Stimulated activated CD4-positive, alpha-beta T cell treated with anti-CD3 and anti-CD28 coated beads, Interleukin-4, amount 100 ng/mL, for 24 hours (primary cell): ENCODE results near the gene ASIC2.

Source experiments
- DNase-seq: peaks from one replicate; pipeline ENCODE4 v3.0.0-alpha.2; 2020

ASIC2 gene

GRCh38 chr17:33112763-33113162, 180.3 kb downstream of the ASIC2 start:
- no peak for DNase-seq

GRCh38 chr17:33109336-33110072, 183.6 kb downstream of the ASIC2 start:
- DNase-seq = no peak

- DNase-seq = no peak
Measured at GRCh38 chr17:33106525-33107165, 186.4 kb downstream of the ASIC2 start.

- DNase-seq = no peak
Measured at GRCh38 chr17:33105911-33106310, 187.2 kb downstream of the ASIC2 start.

- DNase-seq = no peak
Measured at GRCh38 chr17:33099906-33100305, 193.2 kb downstream of the ASIC2 start.

GRCh38 chr17:33099252-33099651, 193.8 kb downstream of the ASIC2 start:
- DNase-seq = no peak

- no peak for DNase-seq
Measured at GRCh38 chr17:33097411-33097810, 195.7 kb downstream of the ASIC2 start.

- DNase-seq = no peak
Measured at GRCh38 chr17:33096161-33096560, 196.9 kb downstream of the ASIC2 start.

- DNase-seq = no peak
Measured at GRCh38 chr17:33091271-33091670, 201.8 kb downstream of the ASIC2 start.

GRCh38 chr17:33090806-33091205, 202.3 kb downstream of the ASIC2 start:
- DNase-seq = no peak

- no peak for DNase-seq
Measured at GRCh38 chr17:33086878-33087277, 206.2 kb downstream of the ASIC2 start.

GRCh38 chr17:33086041-33086440, 207.1 kb downstream of the ASIC2 start:
- DNase-seq = no peak

GRCh38 chr17:33085256-33085655, 207.8 kb downstream of the ASIC2 start:
- no peak for DNase-seq

GRCh38 chr17:33084755-33085154, 208.3 kb downstream of the ASIC2 start:
- no peak for DNase-seq

- DNase-seq = no peak
Measured at GRCh38 chr17:33082529-33083173, 210.4 kb downstream of the ASIC2 start.

GRCh38 chr17:33080091-33080490, 213.0 kb downstream of the ASIC2 start:
- no peak for DNase-seq

- DNase-seq = no peak
Measured at GRCh38 chr17:33079201-33079600, 213.9 kb downstream of the ASIC2 start.

GRCh38 chr17:33076979-33077378, 216.1 kb downstream of the ASIC2 start:
- no peak for DNase-seq

- no peak for DNase-seq
Measured at GRCh38 chr17:33073416-33073815, 219.7 kb downstream of the ASIC2 start.

GRCh38 chr17:33072421-33073161, 220.5 kb downstream of the ASIC2 start:
- no peak for DNase-seq

- no peak for DNase-seq
Measured at GRCh38 chr17:33071656-33072055, 221.4 kb downstream of the ASIC2 start.

GRCh38 chr17:33057564-33057963, 235.5 kb downstream of the ASIC2 start:
- no peak for DNase-seq

- DNase-seq = no peak
Measured at GRCh38 chr17:33056399-33057146, 236.5 kb downstream of the ASIC2 start.
